MM.1S (cell line): ENCODE measurements around the gene FGFR2.
A peak's percentile ranks its signal among the peaks of the same experiment; 100 is the strongest.

Source experiments
- DNase-seq: peaks from one replicate; pipeline ENCODE4 v3.0.0-alpha.2; 2015
- H2AFZ ChIP-seq: fragments of 300-600 bp; sonication (generic); 2 replicates; pipeline ENCODE4 v1.6.0; 2016; ENCODE audit warnings: antibody characterized with exemption, low read length
- H3F3A ChIP-seq: fragments of 300-600 bp; sonication (generic); 2 replicates; pipeline ENCODE4 v1.6.1; 2016; ENCODE audit warnings: mild to moderate bottlenecking, antibody characterized with exemption, low read length, moderate library complexity, mixed read lengths; ENCODE audit not compliant: insufficient read depth
- H3K27ac ChIP-seq: fragments of 300-600 bp; sonication (generic); 2 replicates; pipeline ENCODE4 v1.5.1; 2016; ENCODE audit warnings: mild to moderate bottlenecking, low read length
- H3K27me3 ChIP-seq: fragments of 300-600 bp; sonication (generic); replicated peaks from 2 replicates; pipeline ENCODE4 v1.6.0; 2016; ENCODE audit warnings: low read length; ENCODE audit not compliant: insufficient read depth
- H3K36me3 ChIP-seq: fragments of 300-600 bp; sonication (generic); replicated peaks from 2 replicates; pipeline ENCODE4 v1.6.1; 2016; ENCODE audit warnings: mild to moderate bottlenecking, low read length, mixed read lengths; ENCODE audit not compliant: insufficient read depth
- H3K4me1 ChIP-seq: fragments of 300-600 bp; sonication (generic); 2 replicates; pipeline ENCODE4 v1.6.1; 2016; ENCODE audit warnings: low read length, mixed read lengths
- H3K4me2 ChIP-seq: fragments of 300-600 bp; sonication (generic); 2 replicates; pipeline ENCODE4 v1.6.0; 2016; ENCODE audit warnings: low read depth, low read length
- H3K4me3 ChIP-seq: fragments of 300-600 bp; sonication (generic); 2 replicates; pipeline ENCODE4 v1.5.1; 2016; ENCODE audit warnings: low read length, mixed read lengths
- H3K79me2 ChIP-seq: fragments of 300-600 bp; sonication (generic); 2 replicates; pipeline ENCODE4 v1.6.1; 2016; ENCODE audit warnings: mixed run types, low read length, mixed read lengths
- H3K9ac ChIP-seq: fragments of 300-600 bp; sonication (generic); 2 replicates; pipeline ENCODE4 v1.6.1; 2016; ENCODE audit warnings: low read length, mixed read lengths
- H3K9me2 ChIP-seq: fragments of 300-600 bp; sonication (generic); replicated peaks from 2 replicates; pipeline ENCODE4 v1.6.1; 2016; ENCODE audit warnings: mild to moderate bottlenecking, low read length, mixed read lengths; ENCODE audit not compliant: insufficient read depth
- H3K9me3 ChIP-seq: fragments of 300-600 bp; sonication (generic); replicated peaks from 2 replicates; pipeline ENCODE4 v1.6.1; 2016; ENCODE audit warnings: mild to moderate bottlenecking, low read length, mixed read lengths; ENCODE audit not compliant: insufficient read depth
- H4K20me1 ChIP-seq: fragments of 300-600 bp; sonication (generic); 2 replicates; pipeline ENCODE4 v1.6.1; 2016; ENCODE audit warnings: mild to moderate bottlenecking, low read length, moderate library complexity, mixed read lengths; ENCODE audit not compliant: insufficient read depth
- EZH2 ChIP-seq: fragments of 300-600 bp; sonication (generic); optimal IDR thresholded peaks from 2 replicates; pipeline ENCODE3; 2017; ENCODE audit warnings: low read depth, mild to moderate bottlenecking, antibody characterized with exemption, low read length, mixed read lengths
- EZH2phosphoT487 ChIP-seq: fragments of 300-600 bp; sonication (generic); IDR thresholded peaks from 2 replicates; pipeline ENCODE4 v1.6.1; 2018; ENCODE audit warnings: antibody characterized with exemption, low read length
- TF ChIP-seq, protein P1 (sequence below): fragments of 300-600 bp; sonication (generic); IDR thresholded peaks from 2 replicates; pipeline ENCODE4 v1.5.1; 2016; ENCODE audit warnings: antibody characterized with exemption, low read length, mixed read lengths

FGFR2 gene

GRCh38 chr10:121514141-121514865 lies 83.9 kb downstream of the FGFR2 start:
- H4K20me1 ChIP-seq = no peaks in the 10 kb centered on the region
- DNase-seq = peak; percentile 75
- H2AFZ ChIP-seq = peak overlapping the region; percentile 37
- no peaks in the 10 kb centered on the region for H3K79me2 ChIP-seq
- no peak overlapping the region for H3K9ac ChIP-seq
- no peaks in the 10 kb centered on the region for H3K9me2 ChIP-seq
- H3K4me1 ChIP-seq = peaks cover 41% of the 10 kb centered on the region
- H3K9me3 ChIP-seq = no peaks in the 10 kb centered on the region
- H3K4me2 ChIP-seq = peak overlapping the region; percentile 17; the same call in 1 of the 2 replicates
- H3K36me3 ChIP-seq = no peaks in the 10 kb centered on the region
- peaks cover 36% of the 10 kb centered on the region for H3F3A ChIP-seq
- no peaks in the 10 kb centered on the region for H3K27me3 ChIP-seq
- no peak for TF ChIP-seq EZH2phosphoT487
- TF ChIP-seq, protein P1, sequence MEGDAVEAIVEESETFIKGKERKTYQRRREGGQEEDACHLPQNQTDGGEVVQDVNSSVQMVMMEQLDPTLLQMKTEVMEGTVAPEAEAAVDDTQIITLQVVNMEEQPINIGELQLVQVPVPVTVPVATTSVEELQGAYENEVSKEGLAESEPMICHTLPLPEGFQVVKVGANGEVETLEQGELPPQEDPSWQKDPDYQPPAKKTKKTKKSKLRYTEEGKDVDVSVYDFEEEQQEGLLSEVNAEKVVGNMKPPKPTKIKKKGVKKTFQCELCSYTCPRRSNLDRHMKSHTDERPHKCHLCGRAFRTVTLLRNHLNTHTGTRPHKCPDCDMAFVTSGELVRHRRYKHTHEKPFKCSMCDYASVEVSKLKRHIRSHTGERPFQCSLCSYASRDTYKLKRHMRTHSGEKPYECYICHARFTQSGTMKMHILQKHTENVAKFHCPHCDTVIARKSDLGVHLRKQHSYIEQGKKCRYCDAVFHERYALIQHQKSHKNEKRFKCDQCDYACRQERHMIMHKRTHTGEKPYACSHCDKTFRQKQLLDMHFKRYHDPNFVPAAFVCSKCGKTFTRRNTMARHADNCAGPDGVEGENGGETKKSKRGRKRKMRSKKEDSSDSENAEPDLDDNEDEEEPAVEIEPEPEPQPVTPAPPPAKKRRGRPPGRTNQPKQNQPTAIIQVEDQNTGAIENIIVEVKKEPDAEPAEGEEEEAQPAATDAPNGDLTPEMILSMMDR = no peak
- TF ChIP-seq EZH2 = no peak
- H3K4me3 ChIP-seq = no peak overlapping the region
- H3K27ac ChIP-seq = peak overlapping the region; percentile 95

- TF ChIP-seq EZH2phosphoT487 = no peak
- no peak for TF ChIP-seq EZH2
- TF ChIP-seq, protein P1 = no peak
- Histone ChIP-seq H3K4me2 (no peak overlapping the region), H2AFZ (no peak overlapping the region), H3K27ac (no peak overlapping the region), H3K79me2 (no peaks in the 10 kb centered on the region), H3K36me3 (no peaks in the 10 kb centered on the region), H3K27me3 (no peaks in the 10 kb centered on the region), H3K4me1 (peaks cover 33% of the 10 kb centered on the region), H4K20me1 (no peaks in the 10 kb centered on the region), H3K4me3 (no peak overlapping the region), H3K9me2 (no peaks in the 10 kb centered on the region), H3K9me3 (no peaks in the 10 kb centered on the region), H3K9ac (no peak overlapping the region), H3F3A (peaks cover 32% of the 10 kb centered on the region)
- no peak for DNase-seq
These were observed 86.3 kb downstream of the FGFR2 start for GRCh38 chr10:121511943-121512342.

GRCh38 chr10:121511460-121511859 lies 86.8 kb downstream of the FGFR2 start:
- no peak for DNase-seq

More at GRCh38 chr10:121511460-121511859, 86.8 kb downstream of the FGFR2 start:
- H3K27me3 ChIP-seq = no peaks in the 10 kb centered on the region
- no peak overlapping the region for H3K4me2 ChIP-seq
- H4K20me1 ChIP-seq = no peaks in the 10 kb centered on the region
- H3F3A ChIP-seq = peaks cover 27% of the 10 kb centered on the region
- H2AFZ ChIP-seq = no peak overlapping the region
- no peaks in the 10 kb centered on the region for H3K9me3 ChIP-seq
- no peak overlapping the region for H3K9ac ChIP-seq
- H3K4me1 ChIP-seq = peaks cover 31% of the 10 kb centered on the region
- no peaks in the 10 kb centered on the region for H3K79me2 ChIP-seq
- H3K36me3 ChIP-seq = no peaks in the 10 kb centered on the region
- no peak overlapping the region for H3K4me3 ChIP-seq
- no peaks in the 10 kb centered on the region for H3K9me2 ChIP-seq
- H3K27ac ChIP-seq = no peak overlapping the region
- TF ChIP-seq EZH2 (no peak), EZH2phosphoT487 (no peak)
- TF ChIP-seq, protein P1 = no peak
